HEK293 (cell line): ENCODE data around the gene ABHD15.
A peak's percentile ranks its signal among the peaks of the same experiment; 100 is the strongest.

Experiments
- CTCF ChIA-PET: fragments of 350-600 bp; formaldehyde crosslinking; extraction: SDS; loops from one replicate; lab custom pipeline; 2021; ENCODE audit warnings: antibody characterized with exemption; lab: Yijun Ruan, JAX
- POLR2A ChIA-PET: fragments of 300-600 bp; formaldehyde crosslinking; extraction: SDS; loops from one replicate; lab custom pipeline; 2020; ENCODE audit warnings: antibody characterized with exemption, inconsistent platforms; lab: Yijun Ruan, JAX
- H3K27ac ChIP-seq: fragments of 200-500 bp; sonication (Bioruptor generic); 2 replicates; pipeline ENCODE4 v1.5.1; 2014; ENCODE audit warnings: low read depth, low read length, control low read depth, inconsistent platforms; ENCODE audit errors: extremely low read depth
- H3K36me3 ChIP-seq, 2 experiments: fragments of 200-500 bp in 1 of 2; sonication (Bioruptor generic) in 1 of 2; 1 replicate in 1 of 2; 2 replicates in 1 of 2; pipeline ENCODE4 v1.5.1; 2014 to 2017; ENCODE audit warnings: inconsistent platforms in 2 of 2, low read length in 2 of 2; ENCODE audit not compliant: control insufficient read depth in 2 of 2, insufficient read depth in 1 of 2
- H3K4me1 ChIP-seq: fragments of 200-500 bp; sonication (Bioruptor generic); 2 replicates; pipeline ENCODE4 v1.5.1; 2014; ENCODE audit warnings: mild to moderate bottlenecking, low read length, inconsistent platforms; ENCODE audit not compliant: control insufficient read depth, insufficient read depth
- H3K4me3 ChIP-seq: 2 replicates; pipeline ENCODE4 v1.5.1; 2011; ENCODE audit warnings: low read depth, mild to moderate bottlenecking, control low read depth, low read length, moderate library complexity
- H3K9me3 ChIP-seq: fragments of 200-500 bp; sonication (Bioruptor generic); 2 replicates; pipeline ENCODE4 v1.5.1; 2014; ENCODE audit warnings: low read depth, low read length, inconsistent platforms; ENCODE audit not compliant: control insufficient read depth, insufficient read depth
- SCRT1 ChIP-seq: fragments of 450-650 bp; formaldehyde crosslinking; IDR thresholded peaks from 2 replicates; pipeline ENCODE4 v1.5.1; 2016; ENCODE audit warnings: missing biosample characterization, missing genetic modification characterization, borderline replicate concordance
- SP7 ChIP-seq: fragments of 450-650 bp; formaldehyde crosslinking; IDR thresholded peaks from 2 replicates; pipeline ENCODE4 v1.5.1; 2016; ENCODE audit warnings: missing biosample characterization, missing genetic modification characterization
- TRIM28 ChIP-seq: IDR thresholded peaks from 2 replicates; pipeline ENCODE4 v1.6.1; 2011; ENCODE audit warnings: low read length, control low read depth, borderline replicate concordance
- YY1 ChIP-seq: fragments of 450-650 bp; formaldehyde crosslinking; IDR thresholded peaks from 2 replicates; pipeline ENCODE4 v1.5.1; 2018; ENCODE audit warnings: missing biosample characterization, missing genetic modification characterization
- ZBTB17 ChIP-seq: fragments of 450-650 bp; formaldehyde crosslinking; IDR thresholded peaks from 2 replicates; pipeline ENCODE4 v1.5.1; 2016; ENCODE audit warnings: missing biosample characterization, missing genetic modification characterization
- ZBTB20 ChIP-seq: fragments of 450-650 bp; formaldehyde crosslinking; IDR thresholded peaks from 2 replicates; pipeline ENCODE4 v1.5.1; 2016; ENCODE audit warnings: missing biosample characterization, missing genetic modification characterization
- ZFP69B ChIP-seq: fragments of 450-650 bp; formaldehyde crosslinking; IDR thresholded peaks from 2 replicates; pipeline ENCODE4 v1.5.1; 2016; ENCODE audit warnings: missing biosample characterization, missing genetic modification characterization
- ZNF112 ChIP-seq: fragments of 450-650 bp; formaldehyde crosslinking; IDR thresholded peaks from 2 replicates; pipeline ENCODE4 v1.5.0; 2017; ENCODE audit warnings: missing biosample characterization, missing genetic modification characterization
- ZNF133 ChIP-seq: fragments of 450-650 bp; formaldehyde crosslinking; IDR thresholded peaks from 2 replicates; pipeline ENCODE4 v1.5.1; 2016; ENCODE audit warnings: missing biosample characterization, missing genetic modification characterization
- ZNF184 ChIP-seq: fragments of 450-650 bp; IDR thresholded peaks from 2 replicates; pipeline ENCODE4 v1.5.1; 2018; ENCODE audit warnings: missing biosample characterization, mild to moderate bottlenecking, missing genetic modification characterization
- ZNF202 ChIP-seq: fragments of 450-650 bp; formaldehyde crosslinking; IDR thresholded peaks from 2 replicates; pipeline ENCODE4 v1.5.1; 2016; ENCODE audit warnings: missing biosample characterization, missing genetic modification characterization, borderline replicate concordance
- ZNF248 ChIP-seq: fragments of 450-650 bp; formaldehyde crosslinking; IDR thresholded peaks from 2 replicates; pipeline ENCODE4 v1.5.1; 2017; ENCODE audit warnings: missing biosample characterization, missing genetic modification characterization
- ZNF335 ChIP-seq: fragments of 450-650 bp; formaldehyde crosslinking; conservative IDR thresholded peaks from 2 replicates; pipeline ENCODE4 v1.5.1; 2016; ENCODE audit warnings: missing biosample characterization, missing genetic modification characterization
- ZNF37A ChIP-seq: fragments of 450-650 bp; IDR thresholded peaks from 2 replicates; pipeline ENCODE4 v1.5.1; 2018; ENCODE audit warnings: missing biosample characterization, missing genetic modification characterization
- ZNF394 ChIP-seq: fragments of 450-650 bp; formaldehyde crosslinking; IDR thresholded peaks from 2 replicates; pipeline ENCODE4 v1.5.1; 2016; ENCODE audit warnings: missing biosample characterization, missing genetic modification characterization, mild to moderate bottlenecking, moderate library complexity, borderline replicate concordance
- ZNF426 ChIP-seq: fragments of 450-650 bp; formaldehyde crosslinking; IDR thresholded peaks from 2 replicates; pipeline ENCODE4 v1.5.1; 2017; ENCODE audit warnings: missing biosample characterization, missing genetic modification characterization, mild to moderate bottlenecking, inconsistent platforms, moderate library complexity
- ZNF501 ChIP-seq: fragments of 450-650 bp; formaldehyde crosslinking; IDR thresholded peaks from 2 replicates; pipeline ENCODE4 v1.5.1; 2016; ENCODE audit warnings: missing biosample characterization, missing genetic modification characterization
- ZNF548 ChIP-seq: fragments of 450-650 bp; formaldehyde crosslinking; IDR thresholded peaks from 2 replicates; pipeline ENCODE4 v1.5.1; 2016; ENCODE audit warnings: missing biosample characterization, missing genetic modification characterization
- ZNF600 ChIP-seq: fragments of 450-650 bp; formaldehyde crosslinking; IDR thresholded peaks from 2 replicates; pipeline ENCODE4 v1.5.1; 2016; ENCODE audit warnings: missing biosample characterization, missing genetic modification characterization
- ZNF660 ChIP-seq: fragments of 450-650 bp; IDR thresholded peaks from 2 replicates; pipeline ENCODE4 v1.5.1; 2018; ENCODE audit warnings: missing biosample characterization, mild to moderate bottlenecking, missing genetic modification characterization
- ZNF747 ChIP-seq: fragments of 450-650 bp; formaldehyde crosslinking; IDR thresholded peaks from 2 replicates; pipeline ENCODE4 v1.5.1; 2016; ENCODE audit warnings: missing biosample characterization, missing genetic modification characterization
- TF ChIP-seq, protein P1 (sequence below): fragments of 450-650 bp; formaldehyde crosslinking; IDR thresholded peaks from 2 replicates; pipeline ENCODE4 v1.5.1; 2017; ENCODE audit warnings: missing biosample characterization, missing genetic modification characterization
- TF ChIP-seq, protein P2 (sequence below): fragments of 450-650 bp; formaldehyde crosslinking; IDR thresholded peaks from 2 replicates; pipeline ENCODE4 v1.5.1; 2016; ENCODE audit warnings: missing biosample characterization, missing genetic modification characterization

ABHD15 gene

GRCh38 chr17:29570521-29570920 lies 3.7 kb upstream of the ABHD15 start (continued):
- TF ChIP-seq, protein P1, sequence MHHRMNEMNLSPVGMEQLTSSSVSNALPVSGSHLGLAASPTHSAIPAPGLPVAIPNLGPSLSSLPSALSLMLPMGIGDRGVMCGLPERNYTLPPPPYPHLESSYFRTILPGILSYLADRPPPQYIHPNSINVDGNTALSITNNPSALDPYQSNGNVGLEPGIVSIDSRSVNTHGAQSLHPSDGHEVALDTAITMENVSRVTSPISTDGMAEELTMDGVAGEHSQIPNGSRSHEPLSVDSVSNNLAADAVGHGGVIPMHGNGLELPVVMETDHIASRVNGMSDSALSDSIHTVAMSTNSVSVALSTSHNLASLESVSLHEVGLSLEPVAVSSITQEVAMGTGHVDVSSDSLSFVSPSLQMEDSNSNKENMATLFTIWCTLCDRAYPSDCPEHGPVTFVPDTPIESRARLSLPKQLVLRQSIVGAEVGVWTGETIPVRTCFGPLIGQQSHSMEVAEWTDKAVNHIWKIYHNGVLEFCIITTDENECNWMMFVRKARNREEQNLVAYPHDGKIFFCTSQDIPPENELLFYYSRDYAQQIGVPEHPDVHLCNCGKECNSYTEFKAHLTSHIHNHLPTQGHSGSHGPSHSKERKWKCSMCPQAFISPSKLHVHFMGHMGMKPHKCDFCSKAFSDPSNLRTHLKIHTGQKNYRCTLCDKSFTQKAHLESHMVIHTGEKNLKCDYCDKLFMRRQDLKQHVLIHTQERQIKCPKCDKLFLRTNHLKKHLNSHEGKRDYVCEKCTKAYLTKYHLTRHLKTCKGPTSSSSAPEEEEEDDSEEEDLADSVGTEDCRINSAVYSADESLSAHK (tag by site-specific recombination): no peak
- TF ChIP-seq ZNF548 (tag by site-specific recombination) (no peak), ZNF184 (tag by site-specific recombination) (no peak)

DNA sequence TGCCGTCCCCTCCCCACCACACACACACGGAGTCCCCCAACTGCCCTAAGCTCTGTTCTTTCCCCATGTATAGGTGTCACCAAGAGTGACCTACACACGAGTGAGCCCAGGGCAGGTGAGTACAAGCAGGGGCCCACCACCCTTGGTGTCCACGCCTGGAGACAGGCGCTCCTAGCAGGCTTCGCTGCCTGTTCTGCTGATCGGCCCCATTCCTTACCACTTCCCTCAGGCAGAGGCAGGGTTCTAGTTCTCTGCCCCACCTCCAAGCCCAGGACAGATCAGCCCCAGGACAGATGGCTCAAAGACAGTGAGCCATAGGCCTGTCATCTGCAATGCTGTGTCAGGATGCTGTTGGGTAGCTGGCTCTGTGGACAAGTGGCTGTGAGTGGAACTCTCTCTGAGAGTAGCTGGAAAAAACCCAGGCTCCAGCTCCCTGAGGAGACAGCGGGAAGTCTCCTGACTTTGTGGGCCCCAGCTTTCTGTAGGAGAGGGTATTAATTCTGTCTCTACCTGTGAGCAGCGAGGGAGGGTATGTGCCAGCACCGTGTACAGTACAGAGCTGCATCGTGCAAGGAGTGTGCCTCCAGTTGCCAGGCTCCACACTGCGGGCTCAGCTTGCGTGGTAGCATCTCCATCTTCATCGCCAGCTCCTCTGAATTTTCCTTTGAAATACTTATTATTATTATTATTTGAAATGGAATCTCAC lies 2.6 kb upstream of the ABHD15 start:
- peaks cover 3 to 36% of the 10 kb centered on the region in 2 experiments for H3K36me3 ChIP-seq
- POLR2A ChIA-PET: interaction anchor here (0.6 to 4.6 kb wide), 7 partner anchors 13 to 276 kb away, joined by 3 to 28 read pairs (median 4); partner anchors contain the start of genes ANKRD13B, GIT1, NUFIP2 and TAOK1
- peak overlapping the region; percentile 96 for H3K27ac ChIP-seq
- no peaks in the 10 kb centered on the region for H3K9me3 ChIP-seq
- CTCF ChIA-PET: interaction anchor here (0.6 to 4.9 kb wide), 5 partner anchors 11 to 395 kb away, joined by 3 to 31 read pairs (median 13); partner anchors contain the start of gene ANKRD13B
- TF ChIP-seq ZNF248: no peak
- no peak for TF ChIP-seq ZNF112
- TF ChIP-seq ZNF37A (tag by site-specific recombination): no peak
- no peak for TF ChIP-seq ZNF426
- peak; percentile 17; the same call in 1 of the 2 replicates for TF ChIP-seq ZFP69B
- no peak for TF ChIP-seq ZNF133 (tag by site-specific recombination)
- 0 out of 2 replicates have a peak, but pooled peaks have one; percentile 1 for TF ChIP-seq SCRT1 (tag by site-specific recombination)
- TF ChIP-seq, protein P2, sequence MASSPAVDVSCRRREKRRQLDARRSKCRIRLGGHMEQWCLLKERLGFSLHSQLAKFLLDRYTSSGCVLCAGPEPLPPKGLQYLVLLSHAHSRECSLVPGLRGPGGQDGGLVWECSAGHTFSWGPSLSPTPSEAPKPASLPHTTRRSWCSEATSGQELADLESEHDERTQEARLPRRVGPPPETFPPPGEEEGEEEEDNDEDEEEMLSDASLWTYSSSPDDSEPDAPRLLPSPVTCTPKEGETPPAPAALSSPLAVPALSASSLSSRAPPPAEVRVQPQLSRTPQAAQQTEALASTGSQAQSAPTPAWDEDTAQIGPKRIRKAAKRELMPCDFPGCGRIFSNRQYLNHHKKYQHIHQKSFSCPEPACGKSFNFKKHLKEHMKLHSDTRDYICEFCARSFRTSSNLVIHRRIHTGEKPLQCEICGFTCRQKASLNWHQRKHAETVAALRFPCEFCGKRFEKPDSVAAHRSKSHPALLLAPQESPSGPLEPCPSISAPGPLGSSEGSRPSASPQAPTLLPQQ: 0 out of 2 replicates have a peak, but pooled peaks have one; percentile 54
- peak; percentile 73 for TF ChIP-seq ZNF335
- TF ChIP-seq YY1 (tag by site-specific recombination): no peak
- TF ChIP-seq ZBTB20 (tag by site-specific recombination): peak; percentile 63; the same call in 1 of the 2 replicates
- no peak for TF ChIP-seq ZNF202 (tag by site-specific recombination)
- TF ChIP-seq ZNF747: no peak
- TF ChIP-seq ZNF600 (tag by site-specific recombination): peak; percentile 80
- no peak for TF ChIP-seq ZNF501 (tag by site-specific recombination)
- peak; percentile 27; the same call in 1 of the 2 replicates for TF ChIP-seq ZNF394
- TF ChIP-seq TRIM28: no peak
- peak; percentile 76; the same call in 1 of the 2 replicates for TF ChIP-seq ZBTB17 (tag by site-specific recombination)
- TF ChIP-seq SP7 (tag by site-specific recombination): no peak
- no peak for TF ChIP-seq ZNF660 (tag by site-specific recombination)
- TF ChIP-seq, all 188 proteins: peak for 8
- Histone ChIP-seq H3K4me3 (peak overlapping the region; percentile 78), H3K4me1 (peaks cover 13% of the 10 kb centered on the region)
